ENCODE measurements around the gene AK1. TPM values are rescaled to one million over a fixed set of nuclear protein-coding genes. Genes with fewer than 3 reads are reported as not detected.

Gene AK1
- total RNA-seq, 1 experiment from 2014 or later, result 31.6 TPM

DNA sequence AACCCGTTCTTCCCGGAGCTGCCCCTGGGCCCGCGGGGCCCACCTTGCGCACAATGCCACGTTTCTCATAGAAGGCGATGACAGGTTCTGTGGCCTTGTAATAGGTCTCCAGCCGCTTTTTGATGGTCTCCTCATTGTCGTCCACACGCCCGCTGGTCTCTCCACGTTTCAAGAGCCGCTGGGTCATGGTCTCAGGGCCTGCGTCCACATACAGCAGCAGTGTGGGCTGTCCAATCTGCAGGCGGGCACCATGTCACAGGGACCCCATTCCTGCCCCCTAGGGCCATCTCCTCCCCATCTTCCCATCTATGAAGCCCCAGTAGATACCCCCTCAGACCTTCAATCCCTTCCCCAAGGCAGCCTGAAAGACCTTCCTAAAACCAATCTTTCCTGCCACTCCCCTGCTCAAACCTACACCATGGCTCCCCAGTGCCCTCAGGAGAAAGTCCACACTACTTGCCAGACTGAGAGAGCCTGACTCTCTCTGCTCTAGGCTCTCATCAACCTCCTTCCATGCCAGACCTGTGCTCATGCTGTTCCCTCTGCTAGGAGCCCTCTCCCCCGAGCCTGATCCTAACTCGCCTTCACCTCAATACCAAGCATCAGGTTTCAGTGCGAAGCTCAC, 9.1 kb downstream of the AK1 start:
- Histone ChIP-seq H3K79me1 (ENCODE audit: insufficient read depth, low read depth, low read length, poor library complexity, severe bottlenecking) (no peaks in the 10 kb centered on the region), H3K18ac (ENCODE audit: insufficient read length, low read depth, low read length) (no peak overlapping the region), H3K4me2 (ENCODE audit: insufficient read depth, insufficient read length, low read length) (no peak overlapping the region), H2BK20ac (ENCODE audit: low read depth, low read length, poor library complexity, severe bottlenecking) (no peak overlapping the region), H4K20me1 (ENCODE audit: control insufficient read depth, insufficient read depth, insufficient read length) (no peaks in the 10 kb centered on the region), H3K79me2 (ENCODE audit: insufficient read depth, low read length) (no peaks in the 10 kb centered on the region), H3K27ac (ENCODE audit: insufficient read length, low read depth, low read length) (no peak overlapping the region), H2AK5ac (ENCODE audit: insufficient read length, low read length) (no peak overlapping the region), H3K23me2 (ENCODE audit: insufficient read length, low read depth, low read length, poor library complexity, severe bottlenecking) (no peaks in the 10 kb centered on the region), H3K4ac (ENCODE audit: low read depth, low read length) (no peak overlapping the region), H3K9me3 (ENCODE audit: control insufficient read depth, low read depth, low read length) (no peaks in the 10 kb centered on the region), H2BK12ac (ENCODE audit: insufficient read length, low read depth, low read length) (no peak overlapping the region), H3T11ph (ENCODE audit: low read length) (no peak overlapping the region), H2AFZ (ENCODE audit: low read length) (no peak overlapping the region), H4K5ac (ENCODE audit: insufficient read length, low read depth, low read length) (no peak overlapping the region), H3K14ac (ENCODE audit: insufficient read depth, low read length) (no peak overlapping the region), H2BK15ac (ENCODE audit: low read depth, low read length) (no peak overlapping the region), H3K23ac (ENCODE audit: insufficient read length, low read depth, low read length) (no peak overlapping the region), H2BK120ac (ENCODE audit: low read depth, low read length, poor library complexity, severe bottlenecking) (no peak overlapping the region), H4K8ac (replicated peaks; ENCODE audit: insufficient read length, low read depth, low read length) (no peak overlapping the region), H3K9ac (ENCODE audit: extremely low read depth, insufficient read length, low read length) (no peak overlapping the region), H4K91ac (ENCODE audit: insufficient read length, low read depth, low read length) (no peak overlapping the region), H3K56ac (ENCODE audit: insufficient read length, low read depth, low read length) (no peak overlapping the region), H2BK5ac (ENCODE audit: insufficient read length, low read length) (no peak overlapping the region), H3K27me3 (ENCODE audit: insufficient read depth, low read length) (no peaks in the 10 kb centered on the region), H3K4me1 (ENCODE audit: insufficient read depth, low read length) (no peaks in the 10 kb centered on the region)
- no peaks in the 10 kb centered on the region for H3K9me3 Mint-ChIP-seq
- no peak for DNase-seq
- no peaks in the 10 kb centered on the region for H3K27me3 Mint-ChIP-seq (ENCODE audit: low read depth)
- H3K4me3 Mint-ChIP-seq, result no peak overlapping the region
- peaks cover 4 to 15% of the 10 kb centered on the region in 2 experiments; a peak in 3 of 4 replicates for H3K4me1 Mint-ChIP-seq
- H3K27ac Mint-ChIP-seq, result peak overlapping the region; percentile 13 to 54 (median 23); a peak in 2 of 7 replicates
- WGBS (ENCODE audit: extremely low coverage, insufficient read length, low lambda C conversion rate), result no CpG with 5 or more reads among the region's 18 CpGs
- TF ChIP-seq CTCF (conservative IDR thresholded peaks at IDR 0.05), result no peak
- H3K36me3 Mint-ChIP-seq (ENCODE audit: insufficient read depth in 1 of 3, low read depth in 3 of 3), result peaks cover 0 to 13% (median 0%) of the 10 kb centered on the region in 3 experiments; a peak in 3 of 7 replicates

All from H9 (cell line).